Measurements from ENCODE around the gene FBXL15. TPM values are rescaled to one million over a fixed set of nuclear protein-coding genes. Genes with fewer than 3 reads are reported as not detected.

FBXL15 gene
- total and polyA plus RNA-seq, 2 of the 13 experiments (the other 11 are each of a cell fraction or from before 2014, with no cell fraction given): 4.3 to 8.3 TPM

GRCh38 chr10:102419269-102420180, 1.1 kb upstream of the FBXL15 start:
- H3K9ac ChIP-seq (ENCODE audit: insufficient read depth, low read depth, low read length): peak overlapping the region; percentile 77
- TF ChIP-seq SYNCRIP (IDR thresholded peaks at IDR 0.05; ENCODE audit: insufficient read depth, low read depth, low read length) (no peak), E2F2 (CRISPR knock-in tag; IDR thresholded peaks at IDR 0.05; ENCODE audit: borderline replicate concordance) (peak; percentile 69; the same call in 1 of the 2 replicates), ZXDC (CRISPR knock-in tag; IDR thresholded peaks at IDR 0.05) (no peak; the same call in 1 of the 2 replicates), NFE2L2 (IDR thresholded peaks at IDR 0.05; ENCODE audit: low read length) (no peak), GZF1 (CRISPR knock-in tag; IDR thresholded peaks at IDR 0.05) (no peak), ZNF710 (CRISPR knock-in tag; IDR thresholded peaks at IDR 0.05; ENCODE audit: borderline replicate concordance) (no peak), ZBTB10 (CRISPR knock-in tag; IDR thresholded peaks at IDR 0.05; ENCODE audit: borderline replicate concordance) (no peak; the same call in 1 of the 2 replicates), ZBTB3 (CRISPR knock-in tag; IDR thresholded peaks at IDR 0.05; ENCODE audit: borderline replicate concordance, low read depth) (no peak), RFXAP (CRISPR knock-in tag; IDR thresholded peaks at IDR 0.05; ENCODE audit: borderline replicate concordance) (0 out of 2 replicates have a peak, but pooled peaks have one; percentile 54), ZNF343 (CRISPR knock-in tag; IDR thresholded peaks at IDR 0.05) (no peak), NR2F2 (IDR thresholded peaks at IDR 0.05; ENCODE audit: borderline replicate concordance, low read depth) (no peak), ZKSCAN8 (CRISPR knock-in tag; IDR thresholded peaks at IDR 0.05; ENCODE audit: borderline replicate concordance) (no peak), KLF11 (CRISPR knock-in tag; IDR thresholded peaks at IDR 0.05) (no peak)

More at GRCh38 chr10:102419269-102420180, 1.1 kb upstream of the FBXL15 start:
- in situ Hi-C loops (cut with HindIII; ENCODE audit: extremely low pct_ligation_motif_present, low pct_unique_long_range_greater_than_20kb): loop anchor here (5.0 kb wide), 1 partner anchor 43 kb away; no protein-coding TSS in a partner anchor
- peaks cover 0 to 14% of the 10 kb centered on the region in 2 experiments; a peak in 3 of 5 replicates for H3K36me3 ChIP-seq (replicated peaks in 1 of 2; ENCODE audit: control insufficient read depth in 1 of 2, insufficient read depth in 2 of 2, low read length in 2 of 2)
- 0% methylated on average over 18 of the region's 54 CpGs for WGBS (ENCODE audit: low lambda C conversion rate)
- peaks cover 36% of the 10 kb centered on the region for H3K4me1 ChIP-seq (ENCODE audit: insufficient read depth, low read length)
- DNase-seq (ENCODE audit: low spot score) (peak; percentile 35), ATAC-seq (no peak), FAIRE-seq (peak; percentile 28)
- H3K27me3 ChIP-seq (ENCODE audit: control insufficient read depth in 1 of 2, insufficient read depth in 2 of 2, low read length in 2 of 2): peaks cover 1 to 18% of the 10 kb centered on the region in 2 experiments; a peak in 3 of 5 replicates
- peak overlapping the region; percentile 79 to 97 (median 84) for H3K4me3 ChIP-seq (replicated peaks in 1 of 3; ENCODE audit: insufficient read depth in 1 of 3, low read depth in 2 of 3, low read length in 3 of 3)
- H3K79me2 ChIP-seq (ENCODE audit: insufficient read depth, low read length): no peaks in the 10 kb centered on the region
- CTCF ChIA-PET (ENCODE audit: low intra/inter-chr PET ratio, low total read pairs): no interaction called here
- intact Hi-C loops (cut with micrococcal nuclease; ENCODE audit: unreplicated experiment): loop anchor here (2.0 to 5.0 kb wide), 3 partner anchors 25 to 58 kb away; partner anchors contain the start of gene NFKB2
- H3K4me2 ChIP-seq (ENCODE audit: low read depth, low read length): peak overlapping the region; percentile 98
- H2AFZ ChIP-seq (ENCODE audit: low read length): no peak overlapping the region
- H4K20me1 ChIP-seq (ENCODE audit: insufficient read depth, low read length): no peaks in the 10 kb centered on the region
- no TSS peak for BruUV-seq (replicated peaks)
- H3K9me3 ChIP-seq (ENCODE audit: low read length): no peaks in the 10 kb centered on the region
- POLR2A ChIA-PET: interaction anchor here (0.9 to 5.3 kb wide), 8 partner anchors 9 to 304 kb away, joined by 3 to 135 read pairs (median 8); partner anchors contain the start of genes C10orf95, CUEDC2 and NFKB2
- H3K27ac ChIP-seq (ENCODE audit: extremely low read length, insufficient read depth, low read length): peak overlapping the region; percentile 87

All from HepG2 (cell line).